22Rv1 (cell line): ENCODE data around the gene FECH.

ENCODE experiments used
- CTCF ChIP-seq: fragments of 450-650 bp; IDR thresholded peaks from 2 replicates; pipeline ENCODE4 v1.5.1; 2017; ENCODE audit warnings: mild to moderate bottlenecking
- ZFX ChIP-seq: fragments of 450-650 bp; IDR thresholded peaks from 2 replicates; pipeline ENCODE4 v1.6.1; 2017; ENCODE audit warnings: antibody characterized with exemption, borderline replicate concordance

GRCh38 chr18:57518533-57518932, 68.0 kb downstream of the FECH start:
- no peak for TF ChIP-seq CTCF
- no peak for TF ChIP-seq ZFX
